Islet precursor cell (in vitro differentiated cells): Measurements from ENCODE around the gene BTBD7.

Source experiments
- DNase-seq: peaks from one replicate; pipeline ENCODE4 v3.0.0-alpha.2; 2018

BTBD7 gene

GRCh38 chr14:93329965-93330608, 2.7 kb downstream of the BTBD7 start:
- no peak for DNase-seq

- no peak for DNase-seq
Observed at GRCh38 chr14:93328546-93328945, 4.3 kb downstream of the BTBD7 start.

GRCh38 chr14:93326196-93326595, 6.6 kb downstream of the BTBD7 start:
- no peak for DNase-seq

GRCh38 chr14:93323600-93324174, 9.1 kb downstream of the BTBD7 start:
- DNase-seq, result no peak

DNA sequence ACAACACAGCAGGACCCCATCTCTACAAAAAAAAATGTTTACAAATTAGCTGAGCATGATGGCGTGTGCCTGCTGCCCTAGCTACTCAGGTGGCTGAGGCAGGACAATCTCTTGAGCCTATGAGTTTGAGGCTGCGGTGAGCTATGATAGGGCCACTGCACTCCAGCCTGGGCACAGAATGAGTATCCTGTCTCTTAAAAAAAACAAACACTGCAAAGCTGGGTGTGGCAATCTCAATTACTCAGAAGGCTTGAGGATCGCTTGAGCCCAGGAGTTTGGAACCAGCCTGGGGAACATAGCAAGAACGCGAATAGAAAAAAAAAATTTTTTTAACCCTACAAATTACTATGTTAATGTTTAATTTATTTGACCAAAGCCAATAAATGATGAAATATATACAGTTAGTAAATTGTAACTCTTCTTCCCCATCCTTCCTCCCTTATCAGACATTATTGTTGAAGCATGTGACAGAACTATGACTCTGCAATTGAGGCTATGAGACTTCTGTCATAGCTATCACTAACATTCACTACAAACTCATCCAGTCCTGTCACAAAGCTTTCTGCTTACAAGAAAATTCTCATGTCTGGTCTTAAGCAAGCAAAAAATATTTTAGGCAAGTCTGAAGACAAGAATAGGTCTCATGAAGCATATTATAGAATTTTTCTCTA, 9.8 kb downstream of the BTBD7 start:
- no peak for DNase-seq

DNA sequence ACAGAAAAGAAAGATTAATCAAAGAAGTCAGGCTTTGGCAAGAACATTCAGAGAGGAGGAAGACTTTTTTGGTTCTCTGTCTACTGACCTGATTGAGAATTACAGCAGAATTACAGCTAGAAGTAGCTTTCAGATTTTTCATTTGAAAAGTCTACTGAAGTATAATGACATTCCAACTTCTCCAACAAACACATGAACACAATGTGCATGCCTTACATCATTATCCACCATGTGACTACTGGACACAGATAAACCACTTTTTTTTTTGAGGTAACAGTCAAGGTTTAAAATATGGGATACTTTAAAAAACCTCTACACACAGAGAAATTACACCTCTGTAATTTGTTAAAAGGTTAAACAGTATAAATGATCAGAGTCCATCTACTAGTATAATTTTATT, 12.3 kb downstream of the BTBD7 start:
- DNase-seq, result no peak

DNA sequence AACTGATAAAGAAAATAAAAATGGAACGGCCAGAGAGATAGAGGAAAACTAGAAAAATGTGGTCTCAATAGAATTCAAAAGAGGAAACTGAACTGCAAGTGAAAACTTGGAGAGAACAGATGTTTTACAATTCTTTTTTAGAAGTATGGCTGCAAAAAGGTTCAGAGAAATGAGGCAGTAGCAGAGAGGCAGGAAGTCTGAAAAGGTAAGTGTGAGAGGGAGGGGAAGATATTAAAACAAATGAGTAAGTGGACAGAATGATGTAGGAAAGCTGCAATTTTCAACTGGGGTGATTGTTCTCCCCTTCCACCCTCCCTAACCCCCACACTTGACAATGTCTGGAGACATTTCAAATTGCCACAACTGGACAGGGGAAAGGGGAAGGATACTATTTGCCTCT, 12.9 kb downstream of the BTBD7 start:
- no peak for DNase-seq

DNA sequence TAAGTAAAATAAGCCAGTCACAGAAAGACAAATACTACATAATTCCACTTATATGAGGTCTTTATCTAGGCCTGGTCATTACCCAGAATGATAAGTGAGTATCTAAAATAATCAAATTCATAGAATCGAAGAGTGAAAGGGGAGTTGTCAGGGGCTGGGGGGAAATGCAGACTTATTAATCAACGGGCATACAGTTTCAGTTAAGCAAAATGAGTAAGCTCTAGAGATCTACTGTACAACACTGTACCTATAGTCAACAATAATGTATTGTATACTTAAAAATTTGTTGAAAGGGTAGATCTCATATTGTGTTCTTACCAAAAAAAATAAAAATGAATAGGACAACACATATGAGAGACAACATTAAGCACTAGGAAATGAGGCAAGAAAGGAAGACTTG, 13.3 kb downstream of the BTBD7 start:
- no peak for DNase-seq

- DNase-seq, result no peak
Observed at GRCh38 chr14:93318927-93319326, 13.9 kb downstream of the BTBD7 start.

DNA sequence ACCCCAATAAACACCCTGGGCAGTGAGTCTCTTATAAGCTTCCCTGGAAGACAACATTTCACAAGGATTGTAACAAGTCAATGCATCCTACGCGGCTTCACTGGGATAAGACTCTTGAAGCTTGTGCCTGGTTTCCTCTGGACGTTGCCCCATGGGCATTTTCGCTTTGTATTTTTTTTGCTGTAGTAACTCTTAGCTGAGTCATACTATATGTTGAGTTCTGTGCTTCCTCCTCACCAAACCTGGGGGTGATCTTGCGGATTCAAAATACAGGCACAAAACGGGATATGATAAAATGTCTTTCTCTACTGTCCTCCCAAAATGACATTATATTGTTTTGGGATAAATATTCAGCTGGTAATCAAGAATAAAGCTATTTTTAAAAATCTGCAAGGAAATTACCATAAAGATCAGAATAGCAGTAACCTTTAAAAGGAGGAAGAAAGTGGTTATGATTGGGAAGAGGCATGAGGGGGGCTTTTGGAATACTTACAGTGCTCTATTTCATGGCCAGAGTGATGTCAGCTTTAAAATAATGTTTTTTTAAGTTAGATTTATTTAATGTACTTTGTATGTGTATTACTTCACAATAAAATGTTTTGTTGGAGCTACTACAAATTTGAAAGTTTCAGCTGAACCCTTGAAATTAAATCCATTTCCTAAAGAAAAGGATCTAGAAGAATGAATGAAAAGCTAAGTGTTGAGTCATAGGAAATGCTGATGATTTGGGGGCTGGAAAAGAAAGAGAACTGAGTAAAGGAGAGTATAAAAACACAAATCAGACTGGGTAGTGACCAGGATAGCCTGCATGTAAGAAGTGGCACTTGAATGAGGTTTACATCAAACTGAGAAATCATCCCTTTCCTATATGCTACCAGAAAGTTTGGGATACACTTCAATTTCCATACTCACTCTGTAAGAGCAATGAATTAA, 14.7 kb downstream of the BTBD7 start:
- peak; percentile 64 for DNase-seq

DNA sequence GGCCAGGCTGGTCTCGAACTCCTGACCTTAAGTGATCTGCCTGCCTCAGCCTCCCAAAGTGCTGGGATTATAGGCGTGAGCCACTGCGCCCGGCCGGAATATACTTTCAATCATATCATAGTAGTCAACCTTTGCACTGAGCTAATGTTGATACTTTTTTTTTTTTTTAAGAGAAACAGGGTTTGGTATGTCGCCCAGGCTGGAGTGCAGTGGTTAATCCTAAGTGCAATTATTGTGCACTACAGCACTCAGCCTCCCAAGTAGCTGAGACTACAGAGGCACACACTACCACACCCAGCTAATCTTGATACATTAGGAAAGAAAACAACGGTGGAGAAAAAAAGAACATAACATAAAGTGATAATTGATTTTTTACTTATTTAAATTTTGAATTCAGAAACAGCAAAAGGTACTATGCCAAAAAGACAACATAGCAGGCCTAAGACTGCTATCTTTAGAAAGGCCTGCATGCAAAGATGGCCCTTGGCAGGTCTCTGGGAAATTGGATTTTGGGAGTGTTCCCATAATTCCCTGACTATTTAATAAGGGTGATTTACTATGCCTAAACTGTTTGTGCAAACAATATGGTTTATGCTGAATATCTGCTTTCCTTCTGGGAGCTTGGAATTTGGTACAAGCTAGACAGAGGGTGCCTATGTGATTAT, 15.5 kb downstream of the BTBD7 start:
- DNase-seq, result no peak

- no peak for DNase-seq
Observed at GRCh38 chr14:93316716-93317115, 16.1 kb downstream of the BTBD7 start.

DNA sequence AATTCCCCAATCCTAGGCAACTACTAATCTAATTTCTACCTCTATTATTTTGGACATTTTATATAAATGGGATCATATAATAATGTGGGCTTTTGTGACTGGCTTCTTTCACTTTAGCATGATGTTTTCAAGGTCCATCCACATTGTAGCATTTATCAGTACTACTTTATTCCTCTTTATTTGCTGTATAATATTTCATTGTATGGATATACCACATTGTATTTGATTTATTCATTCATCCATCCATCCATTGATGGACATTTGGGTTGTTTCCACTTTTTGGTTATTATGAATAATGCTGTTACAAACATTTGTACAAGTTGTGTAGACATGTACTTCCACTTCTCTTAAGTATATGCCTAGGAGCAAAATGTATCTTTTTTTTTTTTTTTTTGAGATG, 17.3 kb downstream of the BTBD7 start:
- no peak for DNase-seq

- DNase-seq, result no peak
Observed at GRCh38 chr14:93311082-93311481, 21.8 kb downstream of the BTBD7 start.

- no peak for DNase-seq
Observed at GRCh38 chr14:93309427-93309966, 23.3 kb downstream of the BTBD7 start.

DNA sequence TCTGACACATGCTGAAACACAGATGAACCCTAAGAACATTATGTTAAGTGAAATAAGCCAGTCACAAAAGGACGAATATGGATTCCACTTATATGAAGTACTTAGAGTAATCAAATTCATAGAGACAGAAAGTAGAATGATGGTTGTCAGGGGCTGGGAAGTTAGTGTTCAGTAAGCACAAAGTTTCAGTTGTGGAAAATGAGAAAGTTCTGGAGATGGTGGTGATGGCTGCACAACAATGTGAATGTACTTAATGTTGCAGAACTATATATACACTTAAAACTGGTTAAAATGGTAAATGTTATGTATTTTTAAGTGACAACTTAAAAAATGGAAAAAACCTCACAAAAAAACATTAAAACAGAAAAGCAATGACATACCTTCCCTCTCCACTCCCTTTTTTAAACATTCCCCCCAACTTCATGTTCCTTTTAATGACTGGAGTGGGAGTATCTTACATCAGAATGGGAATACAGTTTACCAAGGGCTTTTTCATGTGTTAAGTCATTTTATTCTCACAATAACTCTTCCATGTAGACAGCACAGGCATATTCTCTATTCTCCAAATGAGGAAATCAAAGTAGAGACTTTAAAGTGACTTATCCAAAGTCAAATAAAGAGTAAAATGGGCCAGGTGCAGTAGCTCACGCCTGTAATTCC, 24.0 kb downstream of the BTBD7 start:
- DNase-seq, result no peak

DNA sequence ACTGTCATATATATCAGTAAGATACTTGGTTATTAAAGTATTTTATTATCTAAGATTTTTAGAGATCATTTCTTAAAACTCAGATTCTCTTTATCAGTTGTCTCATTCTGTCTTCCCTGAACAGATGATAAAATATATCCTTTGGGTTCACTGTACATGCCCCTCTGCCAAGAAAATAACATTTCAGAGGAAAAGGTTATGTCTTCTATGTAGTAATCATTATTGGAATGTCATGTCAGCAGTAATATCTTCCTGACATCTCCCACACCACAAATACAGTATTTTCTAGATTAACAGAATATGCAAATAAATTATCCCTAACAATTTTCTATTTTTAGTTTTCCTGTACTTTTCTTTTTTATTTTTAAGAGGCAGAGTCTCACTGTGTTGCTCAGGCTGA, 26.0 kb downstream of the BTBD7 start:
- no peak for DNase-seq

DNA sequence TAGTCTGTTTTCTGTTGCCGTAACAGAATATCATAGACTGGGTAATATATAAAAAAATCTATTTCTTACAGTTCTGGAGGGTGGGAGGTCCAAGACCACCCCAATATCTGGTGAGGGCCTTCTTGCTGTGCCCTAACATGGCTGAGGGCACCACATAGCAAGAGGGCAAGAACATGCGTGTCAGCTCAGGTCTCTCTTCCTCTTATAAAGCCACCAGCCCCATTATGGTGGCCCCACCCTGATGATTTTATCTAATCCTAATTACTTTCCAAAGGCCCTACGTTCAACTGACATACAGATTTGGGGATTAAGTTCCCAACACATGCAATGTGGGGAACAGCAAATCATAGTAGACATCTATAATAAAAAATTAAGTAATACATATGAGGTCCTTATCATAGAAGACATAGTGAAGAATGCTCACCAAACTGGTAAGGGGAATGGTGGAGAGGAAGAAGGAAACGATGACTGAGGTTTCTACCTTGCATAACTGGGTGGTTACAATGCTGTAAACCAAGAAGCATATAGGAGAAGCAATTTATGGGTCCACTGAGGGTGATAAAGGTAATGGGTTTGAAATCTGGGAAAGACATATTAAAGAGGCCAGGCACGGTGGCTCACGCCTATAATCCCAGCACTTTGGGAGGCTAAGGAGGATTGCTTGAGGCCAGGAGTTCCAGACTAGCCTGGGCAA, 27.0 kb downstream of the BTBD7 start:
- no peak for DNase-seq

- no peak for DNase-seq
Observed at GRCh38 chr14:93304771-93305170, 28.1 kb downstream of the BTBD7 start.

GRCh38 chr14:93303659-93304058, 29.2 kb downstream of the BTBD7 start:
- DNase-seq, result peak; percentile 54
